KOPT-K1 (cell line): Measurements from ENCODE around the gene TENM4.

Experiments used
- H3K27ac ChIP-seq: fragments of 200-600 bp; sonication (generic); 2 replicates; pipeline ENCODE4 v1.5.1; 2016; ENCODE audit warnings: antibody characterized with exemption, mild to moderate bottlenecking, low read depth, low read length; ENCODE audit not compliant: poor library complexity, severe bottlenecking
- H3K36me3 ChIP-seq: fragments of 200-600 bp; sonication (generic); 2 replicates; pipeline ENCODE4 v1.5.1; 2017; ENCODE audit warnings: antibody characterized with exemption, mild to moderate bottlenecking, low read length, moderate library complexity; ENCODE audit not compliant: insufficient read depth
- H3K9me3 ChIP-seq: fragments of 200-600 bp; sonication (generic); 2 replicates; pipeline ENCODE4 v1.5.1; 2017; ENCODE audit warnings: antibody characterized with exemption, low read length, mild to moderate bottlenecking; ENCODE audit not compliant: insufficient read depth, poor library complexity, severe bottlenecking

Gene TENM4

DNA sequence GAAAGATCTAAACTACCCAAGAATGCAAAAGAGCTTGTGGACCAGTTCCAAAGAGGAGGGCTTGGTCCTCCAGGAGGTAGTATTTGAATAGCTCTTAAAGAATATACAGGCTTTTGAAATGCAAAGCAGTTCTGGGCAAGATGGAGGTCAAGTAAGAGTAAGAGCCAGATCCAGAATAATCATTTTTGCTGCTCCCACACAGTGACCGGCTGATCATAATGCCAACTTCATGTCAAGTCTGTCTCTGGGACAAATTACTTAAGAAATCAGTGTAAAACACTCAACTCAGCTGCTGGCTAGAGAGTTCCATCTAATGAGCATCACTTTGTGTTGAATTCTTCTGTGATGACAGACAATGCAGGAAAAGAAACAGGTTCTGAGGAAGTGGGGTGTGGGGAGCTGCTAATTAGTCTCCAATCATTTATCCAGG is 615.2 kb downstream of the TENM4 start:
- H3K9me3 ChIP-seq, result no peaks in the 10 kb centered on the region
- H3K36me3 ChIP-seq, result no peaks in the 10 kb centered on the region
- no peak overlapping the region for H3K27ac ChIP-seq

DNA sequence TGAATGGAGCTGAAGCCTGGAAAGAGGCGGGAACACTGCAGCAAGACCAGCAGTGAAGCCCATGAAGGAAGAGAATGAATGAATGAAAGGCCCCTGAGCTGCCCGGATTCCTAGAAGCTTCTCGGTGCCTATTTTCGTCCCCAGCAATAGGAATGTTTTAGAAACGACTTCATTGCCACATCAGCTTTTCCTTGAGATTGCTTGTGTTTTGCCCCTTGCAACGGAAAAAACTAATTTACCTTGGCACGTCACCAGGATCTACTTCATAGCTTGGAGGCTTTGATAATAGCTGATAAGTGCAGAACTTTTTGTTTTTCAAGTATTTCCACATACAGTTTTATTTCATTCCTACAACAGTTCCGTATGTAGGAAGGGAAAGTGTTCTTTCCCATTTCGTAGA is 617.2 kb downstream of the TENM4 start:
- H3K27ac ChIP-seq, result no peak overlapping the region

DNA sequence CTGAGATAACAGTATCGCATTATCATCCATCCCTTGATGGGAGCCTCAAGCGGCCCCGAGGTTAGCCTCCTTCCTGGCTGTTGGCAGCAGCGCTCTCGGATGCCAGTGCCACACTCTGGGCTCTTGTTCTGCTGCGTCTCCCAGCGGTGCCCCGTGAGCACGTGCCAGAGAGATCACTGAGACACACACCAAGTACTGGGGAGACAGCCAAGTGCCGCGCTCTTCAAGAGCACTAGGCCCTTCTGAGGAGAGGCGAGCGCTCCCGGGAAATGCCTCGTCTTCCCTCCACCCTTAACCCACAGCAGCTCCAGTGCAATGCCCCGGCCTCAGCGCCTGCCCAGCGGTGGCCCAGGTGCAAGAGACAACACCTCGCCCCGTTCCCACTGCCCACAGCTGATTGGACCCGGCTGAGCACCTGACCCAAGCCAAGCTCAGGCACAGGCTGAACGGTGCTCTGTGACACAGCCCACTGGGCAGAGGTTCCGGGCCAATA is 617.9 kb downstream of the TENM4 start:
- Histone ChIP-seq H3K36me3 (no peaks in the 10 kb centered on the region), H3K9me3 (no peaks in the 10 kb centered on the region), H3K27ac (no peak overlapping the region)

More for the DNA sequence above, 617.2 kb downstream of the TENM4 start:
- Histone ChIP-seq H3K9me3 (no peaks in the 10 kb centered on the region), H3K36me3 (no peaks in the 10 kb centered on the region)

DNA sequence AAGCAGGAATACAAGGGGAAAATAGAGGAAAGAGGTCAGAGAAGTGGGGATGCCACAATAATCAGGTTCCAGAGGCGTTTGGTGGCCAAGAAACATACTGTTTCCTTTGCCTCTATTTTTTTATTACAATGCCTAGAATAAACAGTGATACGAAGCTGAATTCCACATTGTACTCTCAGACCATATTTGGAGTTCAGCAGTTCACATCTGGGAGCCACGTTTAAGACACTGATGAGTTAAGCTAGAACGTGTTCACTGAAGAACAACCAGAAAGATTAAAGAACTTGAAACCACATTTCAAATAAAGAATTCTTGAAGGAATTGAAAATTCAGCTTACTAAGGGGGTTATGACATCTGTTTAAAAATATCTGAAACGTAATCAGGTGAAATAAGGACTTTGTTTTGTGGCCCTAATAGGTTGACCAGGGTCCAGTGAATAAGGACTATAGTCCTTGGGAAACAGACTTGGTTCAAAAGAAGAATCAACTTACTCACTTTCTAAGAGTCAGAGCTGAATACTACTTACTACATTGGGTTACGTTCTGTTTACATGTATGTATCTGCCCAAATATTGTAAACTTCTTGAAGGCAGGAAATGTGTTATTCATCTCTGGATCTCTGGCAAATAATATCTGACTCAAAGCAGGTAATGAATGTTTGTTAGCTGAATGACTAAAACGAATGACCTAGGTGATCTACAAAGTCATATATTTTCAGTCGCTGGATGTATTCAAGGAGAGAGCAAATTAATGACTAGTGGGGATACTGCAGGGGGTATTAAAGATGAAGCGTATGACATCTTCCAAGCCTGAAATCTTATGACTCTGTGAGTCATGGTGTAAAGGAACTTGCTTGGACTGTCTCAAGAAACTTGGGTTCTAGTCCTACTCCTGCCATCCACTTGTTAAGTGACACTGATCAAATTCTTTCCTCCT is 619.2 kb downstream of the TENM4 start:
- no peak overlapping the region for H3K27ac ChIP-seq
- H3K9me3 ChIP-seq, result no peaks in the 10 kb centered on the region
- no peaks in the 10 kb centered on the region for H3K36me3 ChIP-seq

DNA sequence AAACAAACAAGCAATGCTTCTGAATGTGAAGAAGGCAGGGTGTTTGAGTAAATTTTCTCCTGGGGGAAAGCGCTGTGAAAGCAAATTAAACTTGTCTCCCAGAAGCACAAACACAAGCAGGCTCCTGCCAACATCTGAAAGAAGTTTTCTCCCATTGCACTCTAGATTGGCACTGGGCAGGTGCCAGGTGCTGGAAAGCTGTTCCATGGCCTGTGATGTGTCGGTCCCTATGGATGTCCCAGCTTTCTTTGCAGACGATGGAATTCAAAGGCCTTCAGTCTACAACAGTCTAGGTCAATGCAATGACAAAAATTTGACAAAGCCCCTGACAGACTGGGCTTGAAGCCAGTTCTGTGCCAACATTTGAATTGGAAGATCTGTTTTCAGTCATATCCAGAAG is 620.1 kb downstream of the TENM4 start:
- Histone ChIP-seq H3K9me3 (no peaks in the 10 kb centered on the region), H3K36me3 (no peaks in the 10 kb centered on the region), H3K27ac (no peak overlapping the region)

DNA sequence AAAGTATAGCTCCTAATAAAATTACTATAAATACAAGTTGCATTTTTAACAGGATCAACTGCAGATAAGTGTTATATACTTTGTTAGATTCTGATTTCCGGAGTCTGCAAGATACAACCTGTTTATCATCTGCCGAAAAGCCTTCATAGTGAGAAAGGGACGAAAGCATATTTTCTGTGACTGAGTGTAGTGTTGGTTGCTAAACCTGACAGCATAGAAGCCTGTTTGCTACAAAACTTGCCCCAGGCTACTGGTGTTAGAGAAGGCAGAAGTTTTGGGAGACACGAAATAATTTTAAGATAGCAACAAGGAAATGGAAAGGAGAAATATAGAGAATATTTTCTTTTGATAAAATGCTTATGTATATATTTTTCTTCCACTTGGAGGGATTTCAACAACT is 622.6 kb downstream of the TENM4 start:
- H3K27ac ChIP-seq, result no peak overlapping the region
- H3K9me3 ChIP-seq, result no peaks in the 10 kb centered on the region
- no peaks in the 10 kb centered on the region for H3K36me3 ChIP-seq

DNA sequence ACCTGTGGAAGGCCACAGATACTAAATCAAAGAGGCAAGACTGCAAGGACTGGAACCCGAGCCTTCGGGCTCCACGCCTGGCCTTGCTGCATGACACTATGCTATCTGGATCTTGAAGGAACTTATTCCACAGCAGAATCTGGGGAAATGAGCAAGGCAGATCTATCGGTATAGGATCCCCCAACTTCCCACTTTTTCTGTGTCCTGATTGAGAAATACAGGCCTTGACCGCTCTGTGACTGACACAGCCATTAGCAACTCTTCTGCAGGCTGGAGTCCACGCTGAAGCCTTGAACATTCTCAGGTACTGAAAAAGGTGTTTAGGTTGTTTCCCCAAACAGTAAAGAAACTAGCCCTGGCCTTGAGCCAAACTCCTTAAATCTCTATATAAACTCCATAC is 625.0 kb downstream of the TENM4 start:
- Histone ChIP-seq H3K9me3 (no peaks in the 10 kb centered on the region), H3K36me3 (no peaks in the 10 kb centered on the region), H3K27ac (no peak overlapping the region)

DNA sequence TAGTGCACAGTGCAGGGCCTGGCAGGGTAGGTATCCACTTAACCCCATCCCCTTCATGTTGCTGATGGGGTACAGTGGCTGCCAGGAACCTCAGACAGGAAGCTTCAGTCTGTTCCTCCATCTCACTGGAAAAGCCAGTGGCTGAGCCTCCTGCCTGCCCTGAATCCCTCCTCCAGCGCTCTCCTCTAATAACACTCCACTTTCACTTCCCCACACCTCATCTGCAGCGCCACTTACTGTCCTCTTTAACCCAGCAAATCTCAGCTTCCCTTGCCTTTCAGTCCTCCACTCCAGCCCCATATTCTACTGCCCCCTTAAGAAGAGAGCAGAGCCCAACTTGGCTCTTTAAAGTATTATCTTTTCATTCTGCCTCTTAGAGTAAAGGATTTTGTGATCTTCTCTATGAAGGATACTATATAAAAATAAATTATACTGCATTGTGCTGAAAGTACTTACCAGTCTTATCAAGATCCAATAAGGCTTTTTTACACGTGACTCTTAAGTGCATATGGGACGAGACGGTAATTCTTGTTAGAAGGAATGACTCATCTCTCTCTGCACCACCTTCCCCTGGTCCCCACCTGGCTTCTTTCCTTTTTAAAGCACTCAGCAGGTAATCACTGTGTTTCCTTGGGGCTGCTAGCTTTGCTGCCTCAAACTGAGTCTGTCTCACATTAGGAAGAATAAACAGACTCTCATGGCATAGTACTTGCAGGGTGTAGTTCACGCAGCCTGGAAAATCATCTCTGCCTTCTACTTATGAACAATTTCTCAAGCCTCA is 628.1 kb downstream of the TENM4 start:
- no peaks in the 10 kb centered on the region for H3K36me3 ChIP-seq
- no peak overlapping the region for H3K27ac ChIP-seq

DNA sequence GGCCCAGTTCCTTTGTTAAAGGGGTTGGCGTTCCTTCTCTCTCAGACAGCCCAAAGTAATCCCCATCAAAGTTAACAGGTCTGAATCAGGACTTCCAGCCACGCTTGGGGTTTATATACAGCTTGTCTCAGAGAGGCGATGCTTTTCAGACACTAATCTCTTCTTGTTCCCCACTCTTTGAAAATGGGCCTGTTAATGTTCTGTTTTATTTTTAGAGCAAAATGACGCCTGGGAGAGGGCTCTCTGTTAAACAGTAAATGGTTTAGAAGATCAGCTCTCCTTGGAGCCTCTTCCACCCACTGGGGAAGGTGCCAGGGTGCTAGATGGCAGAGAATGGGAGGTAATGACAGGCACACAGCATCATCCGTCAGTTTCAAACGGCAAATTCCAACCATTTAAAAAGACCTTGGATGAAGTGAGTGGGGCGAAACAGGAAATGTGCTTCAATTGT is 630.2 kb downstream of the TENM4 start:
- Histone ChIP-seq H3K27ac (no peak overlapping the region), H3K36me3 (no peaks in the 10 kb centered on the region), H3K9me3 (no peaks in the 10 kb centered on the region)

More for the DNA sequence above, 628.1 kb downstream of the TENM4 start:
- no peaks in the 10 kb centered on the region for H3K9me3 ChIP-seq

DNA sequence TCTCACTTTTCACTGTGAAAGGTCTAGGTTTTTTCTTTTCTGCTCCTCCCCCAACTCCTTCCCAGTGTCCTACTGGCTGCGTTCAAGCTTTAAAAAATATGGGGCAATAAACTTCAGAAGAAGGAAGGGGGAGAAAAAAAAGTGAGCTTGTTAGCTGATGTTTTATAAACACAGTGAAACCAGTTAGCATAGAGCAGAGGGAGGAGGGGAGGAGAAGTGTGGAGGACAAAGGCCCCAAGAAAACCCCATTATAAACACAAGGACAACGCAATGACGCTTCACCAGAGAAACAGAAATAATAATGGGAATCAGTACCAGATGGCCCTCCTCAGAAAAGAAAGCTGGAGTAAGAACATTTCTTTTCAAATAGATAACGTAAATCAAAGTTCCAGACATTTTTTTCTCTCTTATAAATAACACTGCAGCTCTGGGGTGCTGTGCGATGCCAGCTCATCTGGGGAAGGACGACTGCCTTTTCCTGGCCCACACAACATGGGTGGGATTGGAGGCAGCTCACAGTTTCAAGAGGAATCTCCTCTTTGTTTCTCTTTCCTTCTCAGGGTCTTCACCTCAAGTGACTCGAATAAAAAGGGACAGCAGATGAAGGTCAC is 630.8 kb downstream of the TENM4 start:
- no peak overlapping the region for H3K27ac ChIP-seq
- H3K36me3 ChIP-seq, result no peaks in the 10 kb centered on the region
- H3K9me3 ChIP-seq, result no peaks in the 10 kb centered on the region

DNA sequence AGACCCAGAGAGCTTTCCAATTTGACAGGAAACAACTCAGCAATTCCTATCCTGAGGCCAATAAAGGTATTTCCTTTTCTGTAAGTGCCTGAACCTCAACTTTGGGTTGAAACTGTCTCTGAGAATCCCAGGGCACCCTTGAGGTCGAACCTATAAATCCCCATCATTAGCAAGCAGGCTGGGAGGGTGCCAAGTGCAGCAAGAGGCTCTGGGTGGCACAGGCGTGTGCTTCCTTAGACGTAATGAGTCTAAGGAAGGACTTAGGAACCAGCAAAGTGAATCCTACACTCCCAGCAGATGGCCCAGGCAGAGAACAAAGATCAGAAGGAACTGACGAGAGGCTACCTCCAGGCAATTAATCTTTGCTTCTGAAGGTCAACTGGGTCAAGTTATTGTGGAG is 631.9 kb downstream of the TENM4 start:
- no peak overlapping the region for H3K27ac ChIP-seq
- no peaks in the 10 kb centered on the region for H3K36me3 ChIP-seq
- H3K9me3 ChIP-seq, result no peaks in the 10 kb centered on the region

DNA sequence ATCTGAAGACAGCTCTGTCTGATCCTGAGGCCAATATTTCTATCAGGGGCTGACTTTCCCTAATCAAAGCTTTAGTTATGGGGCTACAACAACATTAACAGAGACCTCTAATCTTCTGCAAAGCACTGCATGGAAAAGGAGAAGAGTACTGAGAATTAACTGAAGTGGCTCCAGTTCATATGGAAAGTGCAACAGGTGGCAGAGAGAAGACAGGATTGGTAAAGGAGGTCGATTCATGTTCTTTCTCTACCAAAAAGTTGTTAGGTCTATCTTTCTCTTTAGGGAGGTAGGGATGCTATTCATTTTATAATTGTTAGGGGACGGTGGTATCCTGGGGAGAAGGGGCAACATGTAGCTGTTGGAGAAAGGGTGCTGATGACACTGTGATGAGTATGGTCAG is 633.5 kb downstream of the TENM4 start:
- H3K27ac ChIP-seq, result no peak overlapping the region
- H3K36me3 ChIP-seq, result no peaks in the 10 kb centered on the region
- no peaks in the 10 kb centered on the region for H3K9me3 ChIP-seq

DNA sequence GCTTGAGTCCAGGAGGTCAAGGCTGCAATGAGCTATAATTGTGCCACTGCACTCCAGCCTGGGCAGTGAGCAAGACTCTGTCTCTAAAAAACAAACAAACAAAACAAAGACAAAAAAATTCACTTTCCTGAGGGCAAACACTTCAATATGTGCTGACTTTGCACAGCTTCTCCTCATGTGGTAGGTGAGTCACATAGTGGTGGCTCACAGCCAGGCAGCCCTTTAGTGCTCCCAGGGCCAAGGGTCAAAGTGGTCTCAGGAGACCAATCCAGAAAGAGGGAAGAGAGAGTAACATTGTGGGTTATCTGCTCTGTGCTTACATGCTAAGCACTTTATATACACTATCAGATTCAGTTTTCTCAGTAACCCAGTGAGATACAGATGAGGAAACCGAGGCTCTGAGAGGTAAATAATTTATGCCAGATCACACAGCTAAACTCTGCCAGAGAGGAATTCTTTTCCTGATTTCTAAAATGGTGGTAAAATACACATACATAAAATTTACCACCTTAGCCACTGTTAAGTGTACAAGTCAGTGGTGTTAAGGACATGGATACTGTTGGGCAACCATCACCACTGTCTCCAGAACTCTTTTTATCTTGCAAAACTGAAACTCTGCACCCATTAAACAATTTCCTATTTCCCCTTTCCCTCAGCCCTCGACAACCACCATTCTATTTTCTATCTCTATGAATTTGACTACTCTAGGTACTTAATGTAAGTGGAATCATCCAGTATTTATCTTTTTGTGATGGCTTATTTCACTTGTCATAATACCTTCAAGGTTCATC is 634.4 kb downstream of the TENM4 start:
- no peaks in the 10 kb centered on the region for H3K36me3 ChIP-seq
- no peak overlapping the region for H3K27ac ChIP-seq
- no peaks in the 10 kb centered on the region for H3K9me3 ChIP-seq

DNA sequence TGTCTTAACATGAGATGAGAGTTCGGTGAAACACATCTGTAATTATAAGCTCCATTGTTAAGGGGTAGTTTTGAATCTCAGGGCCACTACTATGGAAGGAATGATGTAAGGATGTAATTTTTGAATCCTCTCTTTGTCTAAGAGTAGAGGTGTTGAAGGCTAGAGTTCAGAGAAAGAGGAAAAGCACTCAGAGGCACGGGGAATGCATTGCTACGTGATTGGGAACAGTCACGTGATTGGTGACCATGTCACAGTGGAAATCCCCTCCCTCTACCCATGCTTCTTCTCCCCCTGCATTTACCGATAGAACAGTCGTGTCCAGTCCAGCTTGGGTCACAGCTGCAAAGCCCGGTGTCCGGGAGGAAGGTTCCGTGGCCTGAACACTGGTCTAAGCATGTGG is 635.8 kb downstream of the TENM4 start:
- Histone ChIP-seq H3K36me3 (no peaks in the 10 kb centered on the region), H3K27ac (no peak overlapping the region), H3K9me3 (no peaks in the 10 kb centered on the region)
